Activated CD8-positive, alpha-beta T cell treated with anti-CD3 and anti-CD28 coated beads, Interleukin-2, amount 10 ng/mL, durations not matched to agents 7 days and 5 days (primary cell): Measurements from ENCODE around the gene LILRB2. TPM values are rescaled to one million over a fixed set of nuclear protein-coding genes. Genes with fewer than 3 reads are reported as not detected.
"Not testable (repeated sequence)": the region's sequence is repeated elsewhere in the genome, so short reads cannot be mapped to it uniquely, and the experiment has no call there.

ENCODE experiments used
- ATAC-seq: fragments of 150-1000 bp; cut with Tn5 transposase; one replicate; pipeline ENCODE4 v1.10.0; 2021; ENCODE audit warnings: moderate library complexity
- CTCF ChIA-PET: fragments of 350-600 bp; sonication (Branson Sonifier 250); formaldehyde crosslinking; loops from one replicate; lab custom pipeline; 2021; ENCODE audit warnings: antibody characterized with exemption; lab: Charles Lee
- POLR2A ChIA-PET: fragments of 350-600 bp; sonication (Branson Sonifier 250); formaldehyde crosslinking; loops from one replicate; lab custom pipeline; 2021; ENCODE audit warnings: antibody characterized with exemption; lab: Charles Lee
- DNase-seq: peaks from one replicate; pipeline ENCODE4 v3.0.0-alpha.2; 2020
- H3K27ac Mint-ChIP-seq: one replicate; pipeline ENCODE4 v1.8.0; 2021; ENCODE audit warnings: mild to moderate bottlenecking, mixed read lengths
- H3K27me3 Mint-ChIP-seq: one replicate; pipeline ENCODE4 v1.8.0; 2021; ENCODE audit warnings: low read depth, mixed read lengths
- H3K36me3 Mint-ChIP-seq: one replicate; pipeline ENCODE4 v1.8.0; 2021; ENCODE audit warnings: low read depth, mixed read lengths
- H3K4me1 Mint-ChIP-seq: one replicate; pipeline ENCODE4 v1.8.0; 2021; ENCODE audit warnings: low read depth, mixed read lengths
- H3K4me3 Mint-ChIP-seq: one replicate; pipeline ENCODE4 v1.8.0; 2021; ENCODE audit warnings: mild to moderate bottlenecking, mixed read lengths
- H3K9me3 Mint-ChIP-seq: one replicate; pipeline ENCODE4 v1.8.0; 2022; ENCODE audit warnings: mixed read lengths; ENCODE audit not compliant: insufficient read depth
- total RNA-seq, 2 experiments: library from RNA; stranded (reverse); gene quantifications; one replicate each; pipeline ENCODE4 v1.2.3, GENCODE V29; 2021

The LILRB2 gene
- total RNA-seq, 2 experiments from 2014 or later = not detected

GRCh38 chr19:54280441-54280840 lies 469 bp downstream of the LILRB2 start:
- peaks cover 23% of the 10 kb centered on the region for H3K27me3 Mint-ChIP-seq
- H3K4me1 Mint-ChIP-seq = peaks cover 16% of the 10 kb centered on the region
- H3K9me3 Mint-ChIP-seq, ATAC-seq, H3K36me3 Mint-ChIP-seq, H3K4me3 Mint-ChIP-seq, CTCF ChIA-PET, H3K27ac Mint-ChIP-seq, POLR2A ChIA-PET, DNase-seq: not testable (repeated sequence)

- DNase-seq, ATAC-seq, H3K36me3 Mint-ChIP-seq, H3K9me3 Mint-ChIP-seq, POLR2A ChIA-PET, H3K27ac Mint-ChIP-seq, CTCF ChIA-PET, H3K4me3 Mint-ChIP-seq: not testable (repeated sequence)
- Mint-ChIP-seq H3K4me1 (peaks cover 16% of the 10 kb centered on the region), H3K27me3 (peaks cover 23% of the 10 kb centered on the region)
Measured at GRCh38 chr19:54280025-54280424, 885 bp downstream of the LILRB2 start.

GRCh38 chr19:54279406-54279962 lies 1.4 kb downstream of the LILRB2 start:
- no peaks in the 10 kb centered on the region for H3K9me3 Mint-ChIP-seq
- POLR2A ChIA-PET = no interaction called here
- peaks cover 11% of the 10 kb centered on the region for H3K4me1 Mint-ChIP-seq
- no peak overlapping the region for H3K4me3 Mint-ChIP-seq
- CTCF ChIA-PET = no interaction called here
- ATAC-seq (no peak), DNase-seq (no peak)
- no peak overlapping the region for H3K27ac Mint-ChIP-seq
- H3K27me3 Mint-ChIP-seq = peaks cover 20% of the 10 kb centered on the region
- no peaks in the 10 kb centered on the region for H3K36me3 Mint-ChIP-seq

- CTCF ChIA-PET, H3K4me3 Mint-ChIP-seq, ATAC-seq, H3K9me3 Mint-ChIP-seq, H3K27ac Mint-ChIP-seq, POLR2A ChIA-PET, H3K36me3 Mint-ChIP-seq, DNase-seq: not testable (repeated sequence)
- H3K27me3 Mint-ChIP-seq = peaks cover 26% of the 10 kb centered on the region
- peaks cover 11% of the 10 kb centered on the region for H3K4me1 Mint-ChIP-seq
Measured at GRCh38 chr19:54278571-54279195, 2.2 kb downstream of the LILRB2 start.

- CTCF ChIA-PET, H3K4me1 Mint-ChIP-seq, H3K4me3 Mint-ChIP-seq, ATAC-seq, H3K9me3 Mint-ChIP-seq, POLR2A ChIA-PET, DNase-seq, H3K27ac Mint-ChIP-seq, H3K36me3 Mint-ChIP-seq: not testable (repeated sequence)
- H3K27me3 Mint-ChIP-seq = peaks cover 30% of the 10 kb centered on the region
Measured at GRCh38 chr19:54278056-54278455, 2.9 kb downstream of the LILRB2 start.

GRCh38 chr19:54277111-54277615 lies 3.7 kb downstream of the LILRB2 start:
- H3K36me3 Mint-ChIP-seq, POLR2A ChIA-PET, H3K9me3 Mint-ChIP-seq, H3K27ac Mint-ChIP-seq, CTCF ChIA-PET, DNase-seq, ATAC-seq, H3K4me1 Mint-ChIP-seq, H3K4me3 Mint-ChIP-seq: not testable (repeated sequence)
- H3K27me3 Mint-ChIP-seq = peaks cover 28% of the 10 kb centered on the region

GRCh38 chr19:54275951-54276350 lies 5.0 kb downstream of the LILRB2 start:
- POLR2A ChIA-PET = no interaction called here
- no peak for ATAC-seq
- H3K4me3 Mint-ChIP-seq = no peak overlapping the region
- H3K27me3 Mint-ChIP-seq = peaks cover 23% of the 10 kb centered on the region
- no peaks in the 10 kb centered on the region for H3K9me3 Mint-ChIP-seq
- H3K36me3 Mint-ChIP-seq = no peaks in the 10 kb centered on the region
- H3K4me1 Mint-ChIP-seq = no peaks in the 10 kb centered on the region
- CTCF ChIA-PET = no interaction called here
- DNase-seq = no peak
- no peak overlapping the region for H3K27ac Mint-ChIP-seq

GRCh38 chr19:54274516-54274915 lies 6.4 kb downstream of the LILRB2 start:
- H3K9me3 Mint-ChIP-seq, H3K27ac Mint-ChIP-seq, H3K4me3 Mint-ChIP-seq, H3K36me3 Mint-ChIP-seq, POLR2A ChIA-PET, ATAC-seq, CTCF ChIA-PET, DNase-seq, H3K4me1 Mint-ChIP-seq: not testable (repeated sequence)
- peaks cover 18% of the 10 kb centered on the region for H3K27me3 Mint-ChIP-seq

- CTCF ChIA-PET = interaction anchor here (0.6 kb wide), 1 partner anchor 8 kb away, joined by 3 read pairs; no protein-coding TSS in a partner anchor
- no peaks in the 10 kb centered on the region for H3K36me3 Mint-ChIP-seq
- no peak for ATAC-seq
- H3K4me3 Mint-ChIP-seq = no peak overlapping the region
- no peaks in the 10 kb centered on the region for H3K4me1 Mint-ChIP-seq
- POLR2A ChIA-PET = no interaction called here
- H3K27ac Mint-ChIP-seq = no peak overlapping the region
- DNase-seq = no peak
- H3K9me3 Mint-ChIP-seq = no peaks in the 10 kb centered on the region
- peaks cover 20% of the 10 kb centered on the region for H3K27me3 Mint-ChIP-seq
Measured at GRCh38 chr19:54273821-54274220, 7.1 kb downstream of the LILRB2 start.

GRCh38 chr19:54272181-54272580 lies 8.7 kb downstream of the LILRB2 start:
- DNase-seq, H3K4me3 Mint-ChIP-seq, H3K4me1 Mint-ChIP-seq, ATAC-seq, CTCF ChIA-PET, H3K36me3 Mint-ChIP-seq, H3K27ac Mint-ChIP-seq, H3K9me3 Mint-ChIP-seq, POLR2A ChIA-PET: not testable (repeated sequence)
- H3K27me3 Mint-ChIP-seq = peaks cover 28% of the 10 kb centered on the region

- POLR2A ChIA-PET = not testable (repeated sequence)
Measured at GRCh38 chr19:54271587-54271986, 9.3 kb downstream of the LILRB2 start.

GRCh38 chr19:54271106-54271505 lies 9.8 kb downstream of the LILRB2 start:
- DNase-seq = no peak
- no peaks in the 10 kb centered on the region for H3K4me1 Mint-ChIP-seq
- H3K27ac Mint-ChIP-seq = no peak overlapping the region
- ChIA-PET CTCF (no interaction called here), POLR2A (no interaction called here)
- peaks cover 28% of the 10 kb centered on the region for H3K27me3 Mint-ChIP-seq
- H3K9me3 Mint-ChIP-seq = no peaks in the 10 kb centered on the region
- H3K4me3 Mint-ChIP-seq = no peak overlapping the region
- no peaks in the 10 kb centered on the region for H3K36me3 Mint-ChIP-seq
- no peak for ATAC-seq

More at GRCh38 chr19:54271587-54271986, 9.3 kb downstream of the LILRB2 start:
- H3K4me3 Mint-ChIP-seq, CTCF ChIA-PET, H3K36me3 Mint-ChIP-seq, DNase-seq, H3K27ac Mint-ChIP-seq, H3K9me3 Mint-ChIP-seq, ATAC-seq, H3K4me1 Mint-ChIP-seq: not testable (repeated sequence)
- H3K27me3 Mint-ChIP-seq = peaks cover 28% of the 10 kb centered on the region
